Measurements from ENCODE around the gene UBAP1L.
"Not testable (repeated sequence)": the region's sequence is repeated elsewhere in the genome, so short reads cannot be mapped to it uniquely, and the experiment has no call there.

The UBAP1L gene

GRCh38 chr15:65048241-65048640, 66.8 kb downstream of the UBAP1L start:
- Histone ChIP-seq H3K4me3 (ENCODE audit: low read depth in 1 of 2, low read length in 2 of 2) (no peak overlapping the region), H3K4me1 (ENCODE audit: insufficient read depth, low read length) (peaks cover 11% of the 10 kb centered on the region), H3K27ac (ENCODE audit: low read length) (no peak overlapping the region), H3K9me3 (ENCODE audit: insufficient read depth, low read length, severe bottlenecking) (no peaks in the 10 kb centered on the region), H3K27me3 (ENCODE audit: insufficient read depth, low read length, poor library complexity) (no peaks in the 10 kb centered on the region), H3K4me2 (ENCODE audit: insufficient read depth, low read length) (no peak overlapping the region), H2AFZ (ENCODE audit: low read depth, low read length) (no peak overlapping the region), H3K79me2 (ENCODE audit: insufficient read depth, low read length) (no peaks in the 10 kb centered on the region), H3K9ac (ENCODE audit: low read depth, low read length) (no peak overlapping the region), H3K36me3 (ENCODE audit: insufficient read depth, low read length) (no peaks in the 10 kb centered on the region), H4K20me1 (ENCODE audit: insufficient read depth, low read length) (no peaks in the 10 kb centered on the region)
- no peak for TF ChIP-seq EZH2 (IDR thresholded peaks at IDR 0.05; ENCODE audit: borderline replicate concordance, low read depth, low read length, severe bottlenecking)
- no peak for TF ChIP-seq CTCF (IDR thresholded peaks at IDR 0.05; ENCODE audit: borderline replicate concordance, extremely low read depth, low read length, poor library complexity, severe bottlenecking)
- DNase-seq (no peak), ATAC-seq (ENCODE audit: insufficient read depth, low read depth) (no peak)

GRCh38 chr15:65044724-65045481, 70.1 kb downstream of the UBAP1L start, which contains the start of gene SLC51B:
Gene SLC51B (plus strand): TSS chr15:65045387. CDS start chr15:65050005, 4,618 bp downstream.
- Histone ChIP-seq H4K20me1 (ENCODE audit: insufficient read depth, low read length) (no peaks in the 10 kb centered on the region), H3K27me3 (ENCODE audit: insufficient read depth, low read length, poor library complexity) (no peaks in the 10 kb centered on the region), H3K4me2 (ENCODE audit: insufficient read depth, low read length) (no peak within 1 kb of the TSS), H3K9ac (ENCODE audit: low read depth, low read length) (no peak within 1 kb of the TSS), H3K9me3 (ENCODE audit: insufficient read depth, low read length, severe bottlenecking) (no peaks in the 10 kb centered on the region), H3K4me3 (ENCODE audit: low read depth in 1 of 2, low read length in 2 of 2) (no peak within 1 kb of the TSS), H3K79me2 (ENCODE audit: insufficient read depth, low read length) (no peaks in the 10 kb centered on the region), H3K27ac (ENCODE audit: low read length) (no peak within 1 kb of the TSS), H3K4me1 (ENCODE audit: insufficient read depth, low read length) (peaks cover 11% of the 10 kb centered on the region), H3K36me3 (ENCODE audit: insufficient read depth, low read length) (no peaks in the 10 kb centered on the region), H2AFZ (ENCODE audit: low read depth, low read length) (no peak within 1 kb of the TSS)
- DNase-seq = no peak
- no peak for TF ChIP-seq CTCF (IDR thresholded peaks at IDR 0.05; ENCODE audit: borderline replicate concordance, extremely low read depth, low read length, poor library complexity, severe bottlenecking)
- TF ChIP-seq EZH2 (IDR thresholded peaks at IDR 0.05; ENCODE audit: borderline replicate concordance, low read depth, low read length, severe bottlenecking) = no peak
- ATAC-seq (ENCODE audit: insufficient read depth, low read depth) = no peak

DNA sequence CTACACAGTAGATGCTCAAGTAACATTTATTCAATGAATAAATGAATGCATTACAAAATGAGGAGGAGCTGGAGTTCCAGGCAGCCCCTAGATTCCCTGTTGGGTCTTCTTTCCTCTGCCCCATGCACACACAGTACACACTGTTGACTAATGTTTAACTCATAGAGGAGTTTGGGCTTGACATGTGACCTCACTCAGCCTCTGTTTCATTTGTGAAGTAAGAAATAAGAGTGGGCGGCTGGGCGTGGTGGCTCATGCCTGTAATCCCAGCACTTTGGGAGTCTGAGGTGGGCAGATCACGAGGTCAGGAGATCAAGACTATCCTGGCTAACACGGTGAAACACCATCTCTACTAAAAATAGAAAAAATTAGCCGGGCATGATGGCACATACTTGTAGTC, 70.8 kb downstream of the UBAP1L start:
- not testable (repeated sequence) for H4K20me1 ChIP-seq (ENCODE audit: insufficient read depth, low read length); H3K4me1 ChIP-seq (ENCODE audit: insufficient read depth, low read length); H3K27ac ChIP-seq (ENCODE audit: low read length); H3K36me3 ChIP-seq (ENCODE audit: insufficient read depth, low read length); H2AFZ ChIP-seq (ENCODE audit: low read depth, low read length); H3K9me3 ChIP-seq (ENCODE audit: insufficient read depth, low read length, severe bottlenecking); DNase-seq; ATAC-seq (ENCODE audit: insufficient read depth, low read depth); H3K79me2 ChIP-seq (ENCODE audit: insufficient read depth, low read length); H3K4me3 ChIP-seq (ENCODE audit: low read depth in 1 of 2, low read length in 2 of 2); H3K4me2 ChIP-seq (ENCODE audit: insufficient read depth, low read length); H3K9ac ChIP-seq (ENCODE audit: low read depth, low read length); H3K27me3 ChIP-seq (ENCODE audit: insufficient read depth, low read length, poor library complexity)

- H2AFZ ChIP-seq (ENCODE audit: low read depth, low read length) = no peak overlapping the region
- no peak overlapping the region for H3K27ac ChIP-seq (ENCODE audit: low read length)
- H3K9me3 ChIP-seq (ENCODE audit: insufficient read depth, low read length, severe bottlenecking) = no peaks in the 10 kb centered on the region
- H3K4me1 ChIP-seq (ENCODE audit: insufficient read depth, low read length) = no peaks in the 10 kb centered on the region
- H3K4me2 ChIP-seq (ENCODE audit: insufficient read depth, low read length) = no peak overlapping the region
- no peaks in the 10 kb centered on the region for H4K20me1 ChIP-seq (ENCODE audit: insufficient read depth, low read length)
- DNase-seq = no peak
- no peak overlapping the region for H3K9ac ChIP-seq (ENCODE audit: low read depth, low read length)
- no peaks in the 10 kb centered on the region for H3K27me3 ChIP-seq (ENCODE audit: insufficient read depth, low read length, poor library complexity)
- H3K4me3 ChIP-seq (ENCODE audit: low read depth in 1 of 2, low read length in 2 of 2) = no peak overlapping the region
- no peak for TF ChIP-seq EZH2 (IDR thresholded peaks at IDR 0.05; ENCODE audit: borderline replicate concordance, low read depth, low read length, severe bottlenecking)
- no peak for TF ChIP-seq CTCF (IDR thresholded peaks at IDR 0.05; ENCODE audit: borderline replicate concordance, extremely low read depth, low read length, poor library complexity, severe bottlenecking)
- ATAC-seq (ENCODE audit: insufficient read depth, low read depth) = no peak
- H3K79me2 ChIP-seq (ENCODE audit: insufficient read depth, low read length) = no peaks in the 10 kb centered on the region
- no peaks in the 10 kb centered on the region for H3K36me3 ChIP-seq (ENCODE audit: insufficient read depth, low read length)
Measured at GRCh38 chr15:65042776-65043327, 72.1 kb downstream of the UBAP1L start.
